Neural cell (in vitro differentiated cells): ENCODE data around the gene DKC1. TPM values are rescaled to one million over a fixed set of nuclear protein-coding genes. Genes with fewer than 3 reads are reported as not detected.

ENCODE experiments used
- H2AFZ ChIP-seq: fragments of 200-600, 300-800 bp; sonication (generic), shearing (Covaris generic); 2 replicates; pipeline ENCODE4 v1.6.0; 2014; ENCODE audit warnings: low read depth, mild to moderate bottlenecking, antibody characterized with exemption, low read length, moderate library complexity
- H3F3A ChIP-seq: fragments of 200-600 bp; shearing (Covaris generic); 2 replicates; pipeline ENCODE4 v1.6.1; 2016; ENCODE audit warnings: mild to moderate bottlenecking, moderate library complexity, mixed read lengths, antibody characterized with exemption, low read length; ENCODE audit not compliant: insufficient read depth, poor library complexity, severe bottlenecking
- H3K27ac ChIP-seq: fragments of 200-600, 300-800 bp; sonication (generic), shearing (Covaris generic); 2 replicates; pipeline ENCODE4 v1.5.1; 2014; ENCODE audit warnings: mild to moderate bottlenecking, low read length, moderate library complexity
- H3K27me3 ChIP-seq: fragments of 300-800, 200-600 bp; sonication (generic), shearing (Covaris generic); 2 replicates; pipeline ENCODE4 v1.6.0; 2014; ENCODE audit warnings: mild to moderate bottlenecking, low read depth, low read length, moderate library complexity; ENCODE audit not compliant: insufficient read depth
- H3K36me3 ChIP-seq: fragments of 300-800, 200-600 bp; sonication (generic), shearing (Covaris generic); 2 replicates; pipeline ENCODE4 v1.5.1; 2014; ENCODE audit warnings: mild to moderate bottlenecking, antibody characterized with exemption, low read length, moderate library complexity; ENCODE audit not compliant: insufficient read depth
- H3K4me2 ChIP-seq: fragments of 300-800, 200-600 bp; sonication (generic), shearing (Covaris generic); 2 replicates; pipeline ENCODE4 v1.6.0; 2014; ENCODE audit warnings: mild to moderate bottlenecking, low read length
- H3K4me3 ChIP-seq: fragments of 300-800, 200-600 bp; sonication (generic), shearing (Covaris generic); 2 replicates; pipeline ENCODE4 v1.5.1; 2014; ENCODE audit warnings: mild to moderate bottlenecking, low read length, moderate library complexity
- H3K79me2 ChIP-seq: fragments of 200-600 bp; shearing (Covaris generic); replicated peaks from 2 replicates; pipeline ENCODE4 v1.6.0; 2014; ENCODE audit warnings: mild to moderate bottlenecking, low read length, moderate library complexity; ENCODE audit not compliant: insufficient read depth
- H3K9ac ChIP-seq: fragments of 300-800, 200-600 bp; sonication (generic), shearing (Covaris generic); 2 replicates; pipeline ENCODE4 v1.6.1; 2016; ENCODE audit warnings: mild to moderate bottlenecking, low read length, mixed read lengths
- H3K9me2 ChIP-seq: fragments of 200-600 bp; shearing (Covaris generic); 2 replicates; pipeline ENCODE4 v1.6.1; 2016; ENCODE audit warnings: mild to moderate bottlenecking, low read length, mixed read lengths; ENCODE audit not compliant: insufficient read depth
- H3K9me3 ChIP-seq: fragments of 200-600, 300-800 bp; sonication (generic), shearing (Covaris generic); 2 replicates; pipeline ENCODE4 v1.6.1; 2016; ENCODE audit warnings: mild to moderate bottlenecking, mixed run types, low read length, moderate library complexity, mixed read lengths
- H4K20me1 ChIP-seq: fragments of 200-600 bp; shearing (Covaris generic); 2 replicates; pipeline ENCODE4 v1.6.1; 2016; ENCODE audit warnings: mild to moderate bottlenecking, mixed run types; ENCODE audit not compliant: insufficient read depth
- CTCF ChIP-seq: fragments of 450-650 bp; IDR thresholded peaks from 2 replicates; pipeline ENCODE4 v1.5.1; 2014; ENCODE audit warnings: antibody characterized with exemption, mild to moderate bottlenecking, moderate library complexity; ENCODE audit not compliant: poor library complexity, severe bottlenecking
- EP300 ChIP-seq: fragments of 450-650 bp; conservative IDR thresholded peaks from 2 replicates; pipeline ENCODE4 v1.6.1; 2014; ENCODE audit warnings: antibody characterized with exemption, mild to moderate bottlenecking, moderate library complexity; ENCODE audit not compliant: poor library complexity, severe bottlenecking
- EZH2 ChIP-seq: fragments of 200-600, 300-800 bp; shearing (Covaris generic), sonication (generic); IDR thresholded peaks from 2 replicates; pipeline ENCODE4 v1.6.1; 2014; ENCODE audit warnings: antibody characterized with exemption, low read length, borderline replicate concordance, mild to moderate bottlenecking; ENCODE audit not compliant: insufficient read depth, poor library complexity, severe bottlenecking
- MXI1 ChIP-seq: fragments of 450-650 bp; conservative IDR thresholded peaks from 2 replicates; pipeline ENCODE4 v1.6.1; 2014; ENCODE audit warnings: antibody characterized with exemption, mild to moderate bottlenecking; ENCODE audit not compliant: poor library complexity, severe bottlenecking
- POLR2AphosphoS5 ChIP-seq: IDR thresholded peaks from 2 replicates; pipeline ENCODE4 v1.6.1; 2012
- RAD21 ChIP-seq: fragments of 450-650 bp; conservative IDR thresholded peaks from 2 replicates; pipeline ENCODE4 v1.6.1; 2014; ENCODE audit warnings: antibody characterized with exemption, mild to moderate bottlenecking, moderate library complexity
- REST ChIP-seq: IDR thresholded peaks from 2 replicates; pipeline ENCODE4 v1.6.1; 2012; ENCODE audit warnings: borderline replicate concordance
- SMC3 ChIP-seq: fragments of 450-650 bp; conservative IDR thresholded peaks from 2 replicates; pipeline ENCODE4 v1.6.1; 2014; ENCODE audit warnings: antibody characterized with exemption, mild to moderate bottlenecking, moderate library complexity; ENCODE audit not compliant: poor library complexity
- TAF1 ChIP-seq: IDR thresholded peaks from 2 replicates; pipeline ENCODE4 v1.6.1; 2012; ENCODE audit warnings: low read depth
- polyA plus RNA-seq: library from polyadenylated mRNA; depleted of rRNA; stranded (reverse); fragments of >200 nt; gene quantifications from 2 replicates; pipeline ENCODE4 v1.2.3, GENCODE V29; 2014

DKC1 gene
- polyA plus RNA-seq, 1 donor from 2014 or later = 32.1 TPM

- Histone ChIP-seq H3K79me2 (no peaks in the 10 kb centered on the region), H2AFZ (no peak overlapping the region), H3K27me3 (no peaks in the 10 kb centered on the region), H3K9me2 (no peaks in the 10 kb centered on the region), H3K4me3 (no peak overlapping the region), H3K27ac (no peak overlapping the region), H3F3A (no peaks in the 10 kb centered on the region), H3K9me3 (no peaks in the 10 kb centered on the region), H4K20me1 (no peaks in the 10 kb centered on the region), H3K9ac (no peak overlapping the region), H3K4me2 (no peak overlapping the region), H3K36me3 (no peaks in the 10 kb centered on the region)
- TF ChIP-seq RAD21 (no peak), POLR2AphosphoS5 (no peak), TAF1 (no peak), EP300 (no peak), SMC3 (no peak), REST (no peak), CTCF (no peak), EZH2 (no peak)
Measured at GRCh38 chrX:154739952-154740465, 22.7 kb upstream of the DKC1 start.

- Histone ChIP-seq H3K9me3 (no peaks in the 10 kb centered on the region), H3K9me2 (no peaks in the 10 kb centered on the region), H3K79me2 (no peaks in the 10 kb centered on the region), H4K20me1 (no peaks in the 10 kb centered on the region), H3K4me2 (no peak overlapping the region), H3K9ac (no peak overlapping the region), H3F3A (no peaks in the 10 kb centered on the region), H3K4me3 (no peak overlapping the region), H2AFZ (no peak overlapping the region), H3K36me3 (no peaks in the 10 kb centered on the region), H3K27me3 (no peaks in the 10 kb centered on the region), H3K27ac (no peak overlapping the region)
- TF ChIP-seq EP300 (no peak), RAD21 (no peak), TAF1 (no peak), REST (no peak), SMC3 (no peak), MXI1 (no peak), CTCF (no peak), POLR2AphosphoS5 (no peak), EZH2 (no peak)
Measured at GRCh38 chrX:154742613-154743012, 20.1 kb upstream of the DKC1 start.
